CD4-positive, alpha-beta T cell (primary cell): Measurements from ENCODE around the gene TBC1D2B. TPM values are rescaled to one million over a fixed set of nuclear protein-coding genes. Genes with fewer than 3 reads are reported as not detected.

Experiments used
- ATAC-seq: fragments of 200-7000 bp; cut with Tn5 transposase; one replicate; pipeline ENCODE4 v1.10.0; 2022; ENCODE audit warnings: mild to moderate bottlenecking; ENCODE audit not compliant: poor library complexity
- CTCF ChIA-PET: fragments of 350-600 bp; sonication (Branson Sonifier 250); formaldehyde crosslinking; loops from one replicate; lab custom pipeline; 2021; ENCODE audit warnings: antibody characterized with exemption, inconsistent platforms; lab: Charles Lee
- POLR2A ChIA-PET: fragments of 350-600 bp; sonication (Branson Sonifier 250); formaldehyde crosslinking; loops from one replicate; lab custom pipeline; 2021; ENCODE audit warnings: antibody characterized with exemption, inconsistent platforms; lab: Charles Lee
- DNase-seq, 14 experiments: peaks; one replicate each; pipeline ENCODE4 v3.0.0-alpha.2; 2013 to 2020; ENCODE audit warnings: mixed read lengths in 2 of 14
- H3K27ac ChIP-seq, 2 donors: one replicate each; pipeline versions ENCODE4 v1.5.1 to v1.7.0; 2013; ENCODE audit warnings: low read length in 2 of 2, low read depth in 1 of 2, mild to moderate bottlenecking in 1 of 2
- H3K27me3 ChIP-seq, 2 experiments: 1 replicate in 1 of 2; 2 replicates in 1 of 2; pipeline versions ENCODE4 v1.6.1 to v1.7.0; 2013; ENCODE audit warnings: low read length in 2 of 2, control low read depth in 1 of 2, mild to moderate bottlenecking in 1 of 2, moderate library complexity in 1 of 2; ENCODE audit not compliant: insufficient read depth in 2 of 2, control insufficient read depth in 1 of 2
- H3K36me3 ChIP-seq: one replicate; pipeline ENCODE4 v1.6.1; 2013; ENCODE audit warnings: low read length, control low read depth; ENCODE audit not compliant: insufficient read depth
- H3K4me1 ChIP-seq: one replicate; pipeline ENCODE4 v1.6.1; 2013; ENCODE audit warnings: low read length, control low read depth; ENCODE audit not compliant: insufficient read depth
- H3K4me3 ChIP-seq: one replicate; pipeline ENCODE4 v1.5.1; 2013; ENCODE audit warnings: mild to moderate bottlenecking, low read length, moderate library complexity
- H3K9me3 ChIP-seq, 2 experiments: 1 replicate in 1 of 2; 2 replicates in 1 of 2; pipeline versions ENCODE4 v1.6.1 to v1.7.0; 2013; ENCODE audit warnings: low read length in 2 of 2, mild to moderate bottlenecking in 2 of 2, control low read depth in 1 of 2, moderate library complexity in 1 of 2; ENCODE audit not compliant: control insufficient read depth in 1 of 2, insufficient read depth in 1 of 2
- H3K27ac Mint-ChIP-seq: one replicate; pipeline ENCODE4 v1.8.0; 2020; ENCODE audit warnings: mixed read lengths
- H3K27me3 Mint-ChIP-seq: one replicate; pipeline ENCODE4 v1.8.0; 2021; ENCODE audit warnings: mixed read lengths
- H3K36me3 Mint-ChIP-seq: one replicate; pipeline ENCODE4 v1.8.0; 2021; ENCODE audit warnings: low read depth, mixed read lengths
- H3K4me1 Mint-ChIP-seq: one replicate; pipeline ENCODE4 v1.8.0; 2021; ENCODE audit warnings: low read depth, mixed read lengths
- H3K4me3 Mint-ChIP-seq: one replicate; pipeline ENCODE4 v1.8.0; 2020; ENCODE audit warnings: mild to moderate bottlenecking, mixed read lengths
- H3K9me3 Mint-ChIP-seq: one replicate; pipeline ENCODE4 v1.8.0; 2020; ENCODE audit warnings: mixed read lengths
- CTCF ChIP-seq: fragments of 200-600 bp; IDR thresholded peaks from one replicate; pipeline ENCODE4 v1.8.0; 2022; ENCODE audit warnings: antibody characterized with exemption, mild to moderate bottlenecking
- intact Hi-C, 2 experiments: fragments of 100-400 bp; cut with DNase I in 1 of 2; cut with micrococcal nuclease in 1 of 2; formaldehyde crosslinking; loops; one replicate each; pipeline versions ENCODE4 v1.15.1 to v1.9.0; 2023 to 2025; cut with DNase I, micrococcal nuclease
- total RNA-seq, 174 experiments: library from RNA in 2 of 174; stranded (reverse) in 2 of 174; gene quantifications; one replicate each; pipeline ENCODE4 v1.2.3 and lab custom pipeline; 2021 to 2026

The TBC1D2B gene
- total RNA-seq, 2 experiments from 2014 or later = 89.3 to 97.6 TPM

GRCh38 chr15:78016860-78017259, 60.7 kb downstream of the TBC1D2B start:
- Mint-ChIP-seq H3K27me3 (no peaks in the 10 kb centered on the region), H3K4me1 (peaks cover 33% of the 10 kb centered on the region), H3K36me3 (peaks cover 88% of the 10 kb centered on the region), H3K4me3 (no peak overlapping the region), H3K27ac (peak overlapping the region; percentile 73), H3K9me3 (no peaks in the 10 kb centered on the region)
- ChIA-PET CTCF (interaction anchor here (2.7 kb wide), 1 partner anchor 92 kb away, joined by 8 read pairs; no protein-coding TSS in a partner anchor), POLR2A (no interaction called here)
- no peak for DNase-seq
- Histone ChIP-seq H3K36me3 (peaks cover 67% of the 10 kb centered on the region), H3K27ac (no peak overlapping the region), H3K4me1 (peaks cover 4% of the 10 kb centered on the region), H3K27me3 (no peaks in the 10 kb centered on the region), H3K9me3 (no peaks in the 10 kb centered on the region), H3K4me3 (no peak overlapping the region)
- ATAC-seq = no peak
- intact Hi-C loops = no loop called here
- no peak for TF ChIP-seq CTCF

- ChIA-PET CTCF (no interaction called here), POLR2A (no interaction called here)
- Mint-ChIP-seq H3K4me3 (no peak overlapping the region), H3K4me1 (peaks cover 8% of the 10 kb centered on the region), H3K9me3 (no peaks in the 10 kb centered on the region), H3K27ac (no peak overlapping the region), H3K36me3 (peaks cover 87% of the 10 kb centered on the region), H3K27me3 (no peaks in the 10 kb centered on the region)
- H3K4me1 ChIP-seq = no peaks in the 10 kb centered on the region
- H3K36me3 ChIP-seq = peaks cover 87% of the 10 kb centered on the region
- H3K9me3 ChIP-seq = no peaks in the 10 kb centered on the region
- DNase-seq = no peak
- intact Hi-C loops = no loop called here
- H3K27me3 ChIP-seq = no peaks in the 10 kb centered on the region
- H3K4me3 ChIP-seq = no peak overlapping the region
- no peak for ATAC-seq
- no peak overlapping the region for H3K27ac ChIP-seq
- no peak for TF ChIP-seq CTCF
Measured at GRCh38 chr15:78012643-78013077, 64.9 kb downstream of the TBC1D2B start.

- Mint-ChIP-seq H3K27ac (peak overlapping the region; percentile 26), H3K36me3 (peaks cover 88% of the 10 kb centered on the region), H3K9me3 (no peaks in the 10 kb centered on the region), H3K27me3 (no peaks in the 10 kb centered on the region), H3K4me1 (peaks cover 22% of the 10 kb centered on the region), H3K4me3 (no peak overlapping the region)
- TF ChIP-seq CTCF = no peak
- Histone ChIP-seq H3K36me3 (peaks cover 91% of the 10 kb centered on the region), H3K4me1 (peaks cover under 1% of the 10 kb centered on the region), H3K27me3 (no peaks in the 10 kb centered on the region), H3K27ac (no peak overlapping the region), H3K4me3 (no peak overlapping the region), H3K9me3 (no peaks in the 10 kb centered on the region)
- no peak for DNase-seq
- intact Hi-C loops = no loop called here
- ChIA-PET CTCF (interaction anchor here (1.0 to 1.3 kb wide), 2 partner anchors 10 to 98 kb away, joined by 4 to 6 read pairs; no protein-coding TSS in a partner anchor), POLR2A (interaction anchor here (1.4 kb wide), 1 partner anchor 24 kb away, joined by 3 read pairs; no protein-coding TSS in a partner anchor)
- no peak for ATAC-seq
Measured at GRCh38 chr15:78010067-78010466, 67.4 kb downstream of the TBC1D2B start.
